K562 (cell line): ENCODE measurements around the gene ELMO3. TPM values are rescaled to one million over a fixed set of nuclear protein-coding genes. Genes with fewer than 3 reads are reported as not detected.

Experiments used
- ARHGAP35 ChIP-seq: fragments of 450-650 bp; IDR thresholded peaks from 2 replicates; pipeline ENCODE4 v1.6.1; 2018; ENCODE audit not compliant: partially characterized antibody
- BRD9 ChIP-seq: fragments of 450-650 bp; IDR thresholded peaks from 2 replicates; pipeline ENCODE4 v1.6.1; 2018; ENCODE audit warnings: low read depth; ENCODE audit not compliant: partially characterized antibody
- DPF2 ChIP-seq: fragments of 450-650 bp; IDR thresholded peaks from 2 replicates; pipeline ENCODE4 v1.6.1; 2016
- EGR1 ChIP-seq: fragments of 450-650 bp; conservative IDR thresholded peaks from 2 replicates; pipeline ENCODE4 v1.6.1; 2017; ENCODE audit warnings: mild to moderate bottlenecking
- ETV6 ChIP-seq, 3 experiments: fragments of 150-350 bp in 1 of 3; sonication (generic) in 1 of 3; formaldehyde crosslinking in 1 of 3; IDR thresholded peaks; 2 replicates each; pipeline versions ENCODE4 v1.6.1 to v1.8.0; 2014 to 2022; ENCODE audit warnings: borderline replicate concordance in 2 of 3, low read depth in 2 of 3, antibody characterized with exemption in 1 of 3, low read length in 1 of 3, mild to moderate bottlenecking in 1 of 3, missing genetic modification reagents in 1 of 3
- MTA2 ChIP-seq: fragments of 450-650 bp; IDR thresholded peaks from 2 replicates; pipeline ENCODE4 v1.6.1; 2016; ENCODE audit warnings: low read depth
- NKRF ChIP-seq: fragments of 450-650 bp; IDR thresholded peaks from 2 replicates; pipeline ENCODE4 v1.6.1; 2016; ENCODE audit warnings: borderline replicate concordance
- PCBP1 ChIP-seq: fragments of 200-400 bp; formaldehyde crosslinking; IDR thresholded peaks from 2 replicates; pipeline ENCODE4 v1.6.1; 2018; ENCODE audit warnings: mild to moderate bottlenecking, low read depth, low read length; ENCODE audit not compliant: poor library complexity, severe bottlenecking
- POLR3G ChIP-seq: IDR thresholded peaks from 2 replicates; pipeline ENCODE4 v1.6.1; 2011; ENCODE audit not compliant: insufficient read length, insufficient replicate concordance; ENCODE audit errors: extremely low read depth
- RBFOX2 ChIP-seq: fragments of 200-400 bp; formaldehyde crosslinking; IDR thresholded peaks from 2 replicates; pipeline ENCODE4 v1.6.1; 2017; ENCODE audit warnings: low read depth, mild to moderate bottlenecking, low read length, moderate library complexity
- SAFB2 ChIP-seq: fragments of 200-400 bp; formaldehyde crosslinking; IDR thresholded peaks from 2 replicates; pipeline ENCODE4 v1.6.1; 2018; ENCODE audit warnings: borderline replicate concordance, low read length, low read depth, moderate library complexity; ENCODE audit not compliant: severe bottlenecking
- SRF ChIP-seq, 2 experiments: fragments of 250-450, 450-650 bp in 1 of 2; sonication (Bioruptor Pico) in 1 of 2; sonication (generic) in 1 of 2; formaldehyde crosslinking; IDR thresholded peaks; 2 replicates each; pipeline versions ENCODE4 v1.5.0 to v1.5.1; 2020 to 2022; ENCODE audit warnings: mild to moderate bottlenecking in 1 of 2, missing genetic modification reagents in 1 of 2
- TAF1 ChIP-seq: IDR thresholded peaks from 2 replicates; pipeline ENCODE4 v1.6.1; 2011; ENCODE audit warnings: mild to moderate bottlenecking, low read length, moderate library complexity; ENCODE audit not compliant: insufficient read depth, control insufficient read depth, severe bottlenecking; ENCODE audit errors: extremely low read depth
- TAF15 ChIP-seq: fragments of 200-400 bp; formaldehyde crosslinking; IDR thresholded peaks from 2 replicates; pipeline ENCODE4 v1.6.1; 2017; ENCODE audit warnings: mild to moderate bottlenecking, low read depth, low read length, moderate library complexity
- TCFL5 ChIP-seq: fragments of 250-450 bp; sonication (Bioruptor Pico); conservative IDR thresholded peaks from 2 replicates; pipeline ENCODE4 v1.6.1; 2021; ENCODE audit warnings: mild to moderate bottlenecking, moderate library complexity, matching md5 sums
- TEAD2 ChIP-seq: fragments of 450-650 bp; IDR thresholded peaks from 2 replicates; pipeline ENCODE4 v1.6.1; 2016; ENCODE audit warnings: missing genetic modification characterization, control low read depth, missing compliant biosample characterization
- THRB ChIP-seq: fragments of 450-650 bp; formaldehyde crosslinking; conservative IDR thresholded peaks from 2 replicates; pipeline ENCODE4 v1.4.0; 2022; ENCODE audit warnings: mild to moderate bottlenecking, missing genetic modification characterization
- WHSC1 ChIP-seq: IDR thresholded peaks from one replicate; pipeline ENCODE4 v1.6.1; 2012; ENCODE audit warnings: low read length, control low read depth, inconsistent platforms
- ZFX ChIP-seq: sonication (generic); formaldehyde crosslinking; IDR thresholded peaks from 2 replicates; pipeline ENCODE4 v1.8.0; 2022; ENCODE audit warnings: mild to moderate bottlenecking, missing genetic modification reagents, moderate library complexity
- ZKSCAN8 ChIP-seq: fragments of 200-800 bp; sonication (Bioruptor generic); IDR thresholded peaks from 2 replicates; pipeline ENCODE4 v1.6.1; 2016; ENCODE audit warnings: missing genetic modification characterization, missing compliant biosample characterization
- ZNF24 ChIP-seq: fragments of 450-650 bp; IDR thresholded peaks from 2 replicates; pipeline ENCODE4 v1.6.1; 2016
- ZNF263 ChIP-seq: sonication (generic); formaldehyde crosslinking; IDR thresholded peaks from 2 replicates; pipeline ENCODE4 v1.8.0; 2022; ENCODE audit warnings: mild to moderate bottlenecking, missing genetic modification reagents, borderline replicate concordance
- ZNF41 ChIP-seq: fragments of 250-450 bp; sonication (Bioruptor Pico); conservative IDR thresholded peaks from 2 replicates; pipeline ENCODE4 v1.4.0; 2020; ENCODE audit warnings: mild to moderate bottlenecking
- ZNF75A ChIP-seq: fragments of 450-650 bp; formaldehyde crosslinking; IDR thresholded peaks from 2 replicates; pipeline ENCODE4 v1.4.0; 2020; ENCODE audit warnings: mild to moderate bottlenecking
- polyA plus RNA-seq, 8 experiments: library from polyadenylated mRNA; depleted of rRNA in 4 of 8; stranded (reverse) in 5 of 8; unstranded in 3 of 8; fragments of >200 nt; fragmentation: Nextera tagmentation in 2 of 8; fragmentation: Illumina TruSeq in 1 of 8; extraction: Ambion mirVana in 2 of 8; extraction: Trizol in 1 of 8; gene quantifications; 2 replicates each; pipeline versions ENCODE4 v1.2.1 to v1.2.3, GENCODE V29; 2011 to 2014; ENCODE audit warnings: inconsistent platforms in 1 of 8, missing spikeins in 1 of 8
- total RNA-seq, 7 experiments: library from RNA; depleted of rRNA in 6 of 7; stranded (reverse); fragments of >200 nt in 6 of 7; fragmentation: Illumina TruSeq in 2 of 7; extraction: Trizol in 2 of 7; gene quantifications; 2 replicates each; pipeline versions ENCODE4 v1.2.1 to v1.2.3, GENCODE V29; 2011 to 2021; ENCODE audit warnings: low replicate concordance in 1 of 7

ELMO3 gene
- total and polyA plus RNA-seq, 9 of the 15 experiments (the other 6 are each of a cell fraction or from before 2014, with no cell fraction given), result 0.04 to 5.1 (median 1.5) TPM

- TF ChIP-seq MTA2 (0 out of 2 replicates have a peak, but pooled peaks have one; percentile 4), TAF15 (no peak), SRF (CRISPR knock-in tag; IDR thresholded peaks at IDR 0.05) (0 out of 4 replicates have a peak, but pooled peaks of 1 of the 2 experiments have one; percentile 55), ZKSCAN8 (CRISPR knock-in tag) (no peak; the same call in 1 of the 2 replicates), SAFB2 (no peak), ZNF41 (CRISPR knock-in tag) (no peak), DPF2 (peak; percentile 62; the same call in 1 of the 2 replicates), ZNF75A (CRISPR knock-in tag) (no peak), TCFL5 (no peak), ZNF263 (CRISPR knock-in tag) (0 out of 2 replicates have a peak, but pooled peaks have one; percentile 52), NKRF (peak; percentile 40; the same call in 1 of the 2 replicates), BRD9 (peak; percentile 49), WHSC1 (no peak), RBFOX2 (peak; percentile 90), POLR3G (no peak), ZNF24 (no peak), ZFX (peak; percentile 76), EGR1 (peak; percentile 84), PCBP1 (no peak), TAF1 (peak; percentile 58), THRB (CRISPR knock-in tag) (no peak), TEAD2 (tag) (peak; percentile 65; the same call in 1 of the 2 replicates), ARHGAP35 (no peak), ETV6 (IDR thresholded peaks at IDR 0.05; ENCODE audit: borderline replicate concordance in 1 of 2, low read depth in 2 of 2, low read length in 1 of 2) (no peak), ETV6 (CRISPR knock-in tag; IDR thresholded peaks at IDR 0.05; ENCODE audit: borderline replicate concordance) (0 out of 2 replicates have a peak, but pooled peaks have one; percentile 19)
Measured at GRCh38 chr16:67246081-67246755, 47.3 kb downstream of the ELMO3 start (continued).
